Colon (tissue), 2 donors: ENCODE measurements around the gene CFL1.
"Not testable (repeated sequence)": the region's sequence is repeated elsewhere in the genome, so short reads cannot be mapped to it uniquely, and the experiment has no call there.

ENCODE experiments used
- FAIRE-seq: peaks from 2 replicates; lab custom pipeline; 2012; peaks lifted over from hg19 to GRCh38; lab: Jason Lieb, UNC
- donor health status: control.
- donor health status: control.

Gene CFL1

GRCh38 chr11:65856689-65857499 lies 1.1 kb downstream of the CFL1 start:
- FAIRE-seq, result no peak

GRCh38 chr11:65855927-65856363 lies 2.0 kb downstream of the CFL1 start:
- no peak for FAIRE-seq

GRCh38 chr11:65854852-65855837 lies 2.8 kb downstream of the CFL1 start:
- no peak for FAIRE-seq

GRCh38 chr11:65854161-65854592 lies 3.8 kb downstream of the CFL1 start:
- no peak for FAIRE-seq

GRCh38 chr11:65853246-65853979 lies 4.6 kb downstream of the CFL1 start:
- FAIRE-seq, result no peak

- no peak for FAIRE-seq
These were observed 5.3 kb downstream of the CFL1 start for GRCh38 chr11:65852508-65853245.

- no peak for FAIRE-seq
These were observed 6.0 kb downstream of the CFL1 start for GRCh38 chr11:65851811-65852507.

- FAIRE-seq, result no peak
These were observed 6.8 kb downstream of the CFL1 start for GRCh38 chr11:65851083-65851579.

GRCh38 chr11:65850217-65851082 lies 7.5 kb downstream of the CFL1 start:
- no peak for FAIRE-seq

GRCh38 chr11:65849771-65850216 lies 8.2 kb downstream of the CFL1 start:
- FAIRE-seq, result no peak

- no peak for FAIRE-seq
These were observed 8.6 kb downstream of the CFL1 start for GRCh38 chr11:65849366-65849765.

- FAIRE-seq, result not testable (repeated sequence)
These were observed 9.3 kb downstream of the CFL1 start for GRCh38 chr11:65848693-65849092.

- no peak for FAIRE-seq
These were observed 10.2 kb downstream of the CFL1 start for GRCh38 chr11:65847746-65848145.

GRCh38 chr11:65844231-65844872 lies 13.6 kb downstream of the CFL1 start:
- no peak for FAIRE-seq

GRCh38 chr11:65843811-65844210 lies 14.2 kb downstream of the CFL1 start:
- FAIRE-seq, result no peak

GRCh38 chr11:65842144-65842543 lies 15.8 kb downstream of the CFL1 start:
- no peak for FAIRE-seq

- FAIRE-seq, result no peak
These were observed 23.8 kb downstream of the CFL1 start for GRCh38 chr11:65834202-65834601.

- no peak for FAIRE-seq
These were observed 24.5 kb downstream of the CFL1 start, which contains the start of gene SNX32 for GRCh38 chr11:65833297-65834030. Gene SNX32 (plus strand): TSS chr11:65833963. CDS start chr11:65834066, 103 bp downstream.
